ENCODE data around the gene KRTAP5-9.
A peak's percentile ranks its signal among the peaks of the same experiment; 100 is the strongest.
"Not testable (repeated sequence)": the region's sequence is repeated elsewhere in the genome, so short reads cannot be mapped to it uniquely, and the experiment has no call there.

Gene KRTAP5-9, protein sequence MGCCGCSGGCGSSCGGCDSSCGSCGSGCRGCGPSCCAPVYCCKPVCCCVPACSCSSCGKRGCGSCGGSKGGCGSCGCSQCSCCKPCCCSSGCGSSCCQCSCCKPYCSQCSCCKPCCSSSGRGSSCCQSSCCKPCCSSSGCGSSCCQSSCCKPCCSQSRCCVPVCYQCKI

DNA sequence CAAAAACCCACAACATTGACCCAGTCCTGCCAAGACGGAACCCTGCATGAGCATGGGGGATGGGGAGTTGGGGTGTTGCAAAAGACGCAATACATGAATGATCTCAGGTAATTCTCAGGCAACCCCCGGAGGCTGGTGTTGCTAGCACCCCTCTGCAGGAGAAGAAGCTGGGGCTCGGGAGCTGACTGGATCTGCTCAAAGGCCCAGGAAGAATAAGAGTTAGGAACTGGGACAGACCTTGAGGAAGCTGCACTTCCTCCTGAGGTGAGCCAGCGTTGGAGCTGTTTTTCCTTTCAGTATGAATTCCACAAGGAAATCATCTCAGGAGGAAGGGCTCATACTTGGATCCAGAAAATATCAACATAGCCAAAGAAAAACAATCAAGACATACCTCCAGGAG lies at the start of gene KRTAP5-9:
Gene KRTAP5-9, plus strand, starts transcription at position 301 of the 400 bp plus-strand sequence. CDS start 238 bp downstream, outside the sequence.
- DNase-seq, result no peak

DNA sequence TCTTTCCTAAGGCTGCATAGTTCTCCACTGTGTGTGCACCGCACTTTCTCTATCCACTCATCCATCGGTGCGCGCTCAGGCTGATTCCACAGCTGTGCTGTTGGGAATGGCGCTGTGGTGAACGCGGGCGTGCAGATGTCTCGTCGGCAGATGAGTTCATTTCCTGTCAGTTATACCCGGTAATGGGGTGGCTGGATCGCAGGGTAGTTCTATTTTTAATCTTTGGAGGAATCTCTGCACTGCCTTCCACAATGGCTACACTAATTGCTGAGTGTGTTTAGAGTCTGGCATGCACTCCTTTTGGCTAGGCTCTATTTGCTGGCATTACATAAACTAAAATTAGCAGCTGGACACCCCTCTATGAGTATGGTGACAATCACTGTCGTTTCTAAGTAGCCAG lies 49.1 kb upstream of the KRTAP5-9 start:
- DNase-seq, result peak in 1 of 2 experiments; percentile 12

DNA sequence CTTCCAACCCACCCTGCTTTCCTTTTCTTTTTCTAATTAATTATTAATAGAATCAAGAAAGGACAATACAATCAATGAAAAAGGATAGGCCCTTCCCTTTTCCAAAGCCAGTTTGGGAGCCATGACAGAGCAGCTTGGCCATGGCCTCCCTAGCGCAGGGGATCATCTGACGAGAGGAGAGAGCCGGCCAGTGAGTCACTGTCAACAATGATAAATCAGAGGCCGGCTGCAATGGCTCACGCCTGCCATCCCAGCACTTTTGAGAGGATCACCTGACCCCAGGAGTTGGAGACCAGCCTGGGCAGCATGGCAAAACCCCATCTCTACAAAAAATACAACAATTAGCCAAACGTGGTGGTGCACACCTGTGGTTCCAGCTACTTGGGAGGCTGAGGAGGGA lies 48.7 kb upstream of the KRTAP5-9 start:
- DNase-seq, result peak in 1 of 2 experiments; percentile 2

DNA sequence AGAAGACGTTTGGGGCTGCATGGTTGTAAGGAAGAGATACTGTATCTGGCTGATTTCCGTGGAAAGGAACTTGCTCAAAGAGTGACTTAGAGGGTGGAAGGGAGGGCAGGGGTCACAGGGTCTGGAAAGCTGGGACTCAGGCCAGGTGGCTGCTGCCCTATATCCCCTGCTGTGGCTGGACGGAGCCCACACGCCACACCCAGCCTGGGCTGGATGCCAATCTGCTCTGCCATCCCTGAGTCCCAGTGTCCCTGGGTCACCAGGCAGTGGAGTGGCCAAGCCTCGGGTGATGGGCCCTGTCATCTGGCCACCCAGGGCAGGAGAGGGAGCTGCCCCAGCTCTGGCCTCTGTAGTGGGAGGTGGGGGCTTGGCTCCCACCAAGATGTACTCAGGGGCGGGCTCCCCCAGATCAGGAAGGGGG lies 47.6 kb upstream of the KRTAP5-9 start:
- DNase-seq, result no peak

DNA sequence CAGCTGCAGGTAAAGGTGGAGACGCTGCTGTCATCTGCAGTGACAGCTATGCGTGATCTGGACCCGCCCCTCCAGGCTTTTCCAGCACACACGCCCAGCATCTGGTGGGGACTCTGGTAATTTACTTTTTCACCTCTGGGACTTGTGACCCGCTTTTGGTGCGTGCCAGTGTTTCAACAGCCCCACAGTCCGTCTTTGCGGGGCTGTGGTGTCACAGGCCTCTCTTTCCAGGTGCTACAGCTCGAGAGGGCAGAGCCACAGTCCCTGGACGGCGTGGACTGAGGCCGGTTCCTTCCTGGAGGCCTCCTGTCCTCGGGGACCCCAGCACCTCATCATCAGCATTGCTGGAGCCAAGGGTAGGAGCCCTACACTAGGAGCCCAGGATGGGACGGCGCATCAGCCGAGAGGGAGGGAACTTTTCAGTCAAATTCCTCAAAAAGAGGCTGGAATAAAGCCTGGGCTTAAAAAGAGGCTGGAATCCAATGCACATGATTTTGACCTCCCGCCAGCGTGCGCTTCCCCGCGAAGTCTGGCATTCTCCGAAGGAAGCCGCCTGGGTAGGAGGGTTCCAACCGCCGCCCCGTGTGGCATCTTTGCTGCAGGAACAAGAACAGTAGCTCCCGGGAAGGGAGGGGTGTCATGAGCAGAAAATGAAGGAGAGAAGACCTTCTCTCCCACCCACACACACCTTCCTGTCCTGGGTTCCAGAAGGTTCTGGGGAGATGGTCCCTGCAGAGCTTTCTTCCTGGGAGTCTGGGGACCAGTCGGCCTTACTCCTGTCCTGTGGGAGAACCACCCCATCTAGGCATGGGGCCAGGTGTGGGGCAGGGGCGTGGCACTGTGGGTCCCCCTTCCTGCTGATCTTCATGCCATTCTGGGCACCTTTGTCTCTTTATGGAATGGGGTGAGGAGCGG lies 46.9 kb upstream of the KRTAP5-9 start:
- DNase-seq, result no peak

DNA sequence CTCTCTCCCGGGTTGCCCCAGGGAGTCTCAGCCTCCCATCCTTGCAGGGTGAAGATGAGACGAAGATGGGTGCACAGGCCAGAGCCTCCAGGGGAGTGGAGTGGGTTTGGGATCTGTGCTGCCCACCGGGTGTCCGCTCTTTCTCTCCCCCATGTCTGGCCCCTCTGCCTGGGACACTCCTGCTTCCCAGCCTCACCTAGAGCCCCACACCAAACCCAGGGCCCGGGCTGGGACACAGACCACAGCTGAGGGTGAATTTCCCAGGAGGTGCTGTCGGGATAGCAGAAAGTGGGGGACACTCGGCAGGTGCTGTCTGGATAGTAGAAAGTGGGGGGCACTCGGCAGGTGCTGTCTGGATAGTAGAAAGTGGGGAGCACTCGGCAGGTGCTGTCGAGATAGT lies 46.2 kb upstream of the KRTAP5-9 start:
- no peak for DNase-seq

DNA sequence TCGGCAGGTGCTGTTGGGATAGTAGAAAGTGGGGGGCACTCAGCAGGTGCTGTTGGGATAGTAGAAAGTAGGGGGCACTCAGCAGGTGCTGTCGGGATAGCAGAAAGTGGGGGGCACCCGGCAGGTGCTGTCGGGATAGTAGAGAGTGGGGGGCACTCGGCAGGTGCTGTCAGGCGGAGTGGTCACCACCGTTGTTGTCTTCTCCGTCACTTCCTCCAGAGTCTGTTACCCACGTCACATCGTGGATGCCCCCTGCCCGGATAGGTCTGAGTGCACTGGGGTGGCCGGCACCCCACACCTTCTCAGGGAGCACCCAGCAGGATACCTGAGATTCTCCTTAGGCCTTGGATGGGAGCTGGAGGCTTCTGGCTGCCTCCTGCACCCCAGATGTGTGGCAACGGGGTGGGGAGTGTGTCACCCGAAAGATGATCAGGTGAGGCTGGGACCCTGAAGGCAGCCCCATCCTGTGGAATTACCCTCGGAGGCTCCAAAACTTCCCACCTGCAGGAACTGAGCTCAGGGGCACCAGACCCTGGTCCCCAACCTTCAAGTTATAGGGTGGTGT lies 45.3 kb upstream of the KRTAP5-9 start:
- no peak for DNase-seq

DNA sequence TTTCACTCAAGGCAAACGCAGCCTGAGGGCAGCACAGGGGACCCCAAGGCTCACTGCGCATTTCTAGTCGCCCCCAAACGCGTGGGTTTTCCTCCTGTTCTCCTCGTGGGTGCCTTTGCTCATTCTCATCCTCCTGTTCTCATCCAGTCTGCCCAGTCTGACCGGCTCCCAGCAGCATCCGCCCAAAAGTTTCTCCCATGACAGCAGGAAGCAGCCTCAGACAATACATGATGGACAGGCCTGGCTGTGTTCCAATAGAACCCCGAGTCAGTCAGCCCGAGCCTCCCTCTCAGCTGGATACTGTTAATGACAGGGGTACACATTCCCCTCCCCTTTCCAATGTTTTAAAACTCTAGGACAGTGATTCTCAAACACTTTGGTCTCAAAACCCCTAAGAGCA lies 43.7 kb upstream of the KRTAP5-9 start:
- DNase-seq, result no peak

DNA sequence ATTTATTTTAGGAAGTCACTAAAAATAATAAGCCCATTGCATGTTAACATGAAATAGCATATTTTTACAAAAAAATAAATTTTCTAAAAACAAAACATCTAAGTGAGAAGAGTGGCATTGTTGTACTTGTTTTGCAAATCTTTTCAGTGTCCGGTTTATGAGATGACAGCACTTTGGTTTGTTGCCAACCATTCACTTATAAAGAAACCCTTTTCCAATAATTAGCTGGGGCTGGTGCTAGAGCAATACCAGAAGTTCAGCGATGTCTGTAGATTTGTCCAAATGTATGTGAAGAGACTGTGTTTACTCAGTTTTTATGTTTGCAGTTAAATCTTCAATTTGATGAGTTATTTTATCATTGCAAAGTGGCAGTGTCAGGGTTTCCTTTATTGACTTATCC lies 43.2 kb upstream of the KRTAP5-9 start:
- no peak for DNase-seq

DNA sequence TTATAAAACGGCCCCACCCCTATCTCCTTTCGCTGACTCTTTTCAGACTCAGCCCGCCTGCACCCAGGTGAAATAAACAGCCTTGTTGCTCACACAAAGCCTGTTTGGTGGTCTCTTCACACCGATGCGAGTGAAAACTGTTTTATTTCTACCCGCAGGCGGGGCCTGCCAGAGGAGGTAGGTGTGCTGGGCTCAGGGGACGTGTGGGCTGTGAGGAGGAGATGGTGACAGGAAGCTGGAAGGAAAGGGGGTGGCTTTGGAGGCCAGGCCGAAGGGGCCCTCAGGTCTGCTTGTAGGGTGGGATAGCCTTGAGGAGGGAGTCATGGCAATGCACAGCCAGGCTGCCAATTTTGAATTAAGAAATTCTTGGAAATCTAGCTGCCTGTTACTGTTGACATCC lies 42.4 kb upstream of the KRTAP5-9 start:
- no peak for DNase-seq

DNA sequence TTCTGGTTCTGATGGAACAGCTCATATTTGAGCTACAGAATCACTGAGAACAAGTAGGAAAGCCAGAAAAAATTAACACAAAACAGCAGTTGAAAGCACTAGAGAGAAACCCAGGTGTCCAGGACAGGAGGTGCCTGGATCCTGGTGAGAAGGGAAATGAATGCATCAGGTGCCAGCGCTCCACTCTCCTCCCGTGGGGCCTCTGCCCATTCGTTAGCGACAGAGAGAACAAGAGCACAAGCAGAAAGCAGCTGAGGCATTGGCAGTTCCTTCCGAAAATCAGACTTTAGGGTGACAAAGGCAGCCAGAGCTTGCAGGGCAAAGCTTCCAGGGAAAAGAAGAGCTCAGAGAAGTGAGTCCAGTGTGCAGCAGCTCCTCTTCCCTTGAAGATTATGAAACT lies 41.1 kb upstream of the KRTAP5-9 start:
- DNase-seq, result no peak

DNA sequence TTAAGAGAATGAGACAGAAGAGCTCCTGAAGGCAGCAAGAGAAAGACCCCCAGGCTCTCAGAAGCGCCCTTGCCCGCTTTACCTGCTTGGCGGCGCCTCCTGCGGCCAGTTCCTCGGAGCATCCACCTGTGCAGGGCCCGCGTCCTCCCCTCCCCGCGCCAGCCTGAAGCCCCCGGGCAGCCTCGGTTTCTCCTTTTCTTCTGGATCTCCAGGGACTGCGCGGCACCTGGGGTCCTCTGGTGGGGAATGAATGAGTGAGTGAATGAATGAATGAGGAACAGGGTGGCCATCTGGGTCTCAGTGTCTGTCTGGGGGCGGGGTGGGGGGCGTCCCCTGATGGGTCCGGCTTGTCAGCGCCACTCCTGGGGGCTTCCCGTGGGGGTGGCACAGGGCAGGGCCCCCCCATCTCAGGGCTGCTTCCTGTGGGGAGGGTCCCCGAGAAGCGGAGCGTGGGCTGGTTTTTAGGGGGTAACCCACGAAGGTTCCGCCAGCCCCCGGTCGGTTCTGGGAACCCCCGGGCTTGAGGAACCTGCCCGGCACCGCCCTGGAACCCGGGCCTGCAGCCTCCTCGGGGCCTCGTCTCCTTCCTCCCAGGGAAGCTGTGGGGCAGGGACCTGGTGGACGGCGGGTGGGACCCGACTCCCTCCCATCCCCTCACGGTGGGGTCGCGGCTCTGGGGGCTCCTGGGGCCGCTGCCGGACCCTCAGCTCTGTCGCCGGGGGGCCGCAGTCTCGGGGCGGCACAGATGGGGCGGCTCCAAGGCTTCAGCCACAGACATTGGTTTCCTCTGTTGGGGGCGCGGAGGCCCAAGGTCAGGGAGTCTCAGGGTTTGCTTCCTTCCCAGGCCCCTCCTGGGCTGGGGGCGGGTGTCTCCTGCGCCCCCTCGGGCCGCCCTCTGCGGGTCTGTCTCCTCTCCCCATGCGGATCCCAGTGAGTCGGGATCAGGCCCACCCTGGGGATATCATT lies 29.4 kb upstream of the KRTAP5-9 start:
- no peak for DNase-seq

DNA sequence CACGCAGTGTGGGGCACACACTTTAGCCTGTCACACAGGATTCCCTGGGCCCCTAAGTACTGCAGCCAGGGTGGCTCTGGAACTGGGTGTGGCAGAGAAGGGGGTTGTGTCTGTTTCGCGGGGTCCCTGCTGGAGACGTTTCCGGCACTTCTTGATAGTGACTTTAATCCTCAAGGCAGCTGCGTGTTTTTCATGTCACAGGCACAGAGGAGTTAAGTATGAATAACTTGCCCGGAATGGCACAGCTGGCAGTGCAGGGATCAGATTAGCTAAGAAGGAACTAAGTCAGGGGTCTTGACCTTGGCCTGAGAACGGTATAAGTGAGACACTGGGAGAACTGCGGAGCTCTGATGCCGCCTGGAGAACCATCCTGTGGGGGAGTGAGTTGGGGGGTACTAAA lies 28.7 kb upstream of the KRTAP5-9 start:
- no peak for DNase-seq

DNA sequence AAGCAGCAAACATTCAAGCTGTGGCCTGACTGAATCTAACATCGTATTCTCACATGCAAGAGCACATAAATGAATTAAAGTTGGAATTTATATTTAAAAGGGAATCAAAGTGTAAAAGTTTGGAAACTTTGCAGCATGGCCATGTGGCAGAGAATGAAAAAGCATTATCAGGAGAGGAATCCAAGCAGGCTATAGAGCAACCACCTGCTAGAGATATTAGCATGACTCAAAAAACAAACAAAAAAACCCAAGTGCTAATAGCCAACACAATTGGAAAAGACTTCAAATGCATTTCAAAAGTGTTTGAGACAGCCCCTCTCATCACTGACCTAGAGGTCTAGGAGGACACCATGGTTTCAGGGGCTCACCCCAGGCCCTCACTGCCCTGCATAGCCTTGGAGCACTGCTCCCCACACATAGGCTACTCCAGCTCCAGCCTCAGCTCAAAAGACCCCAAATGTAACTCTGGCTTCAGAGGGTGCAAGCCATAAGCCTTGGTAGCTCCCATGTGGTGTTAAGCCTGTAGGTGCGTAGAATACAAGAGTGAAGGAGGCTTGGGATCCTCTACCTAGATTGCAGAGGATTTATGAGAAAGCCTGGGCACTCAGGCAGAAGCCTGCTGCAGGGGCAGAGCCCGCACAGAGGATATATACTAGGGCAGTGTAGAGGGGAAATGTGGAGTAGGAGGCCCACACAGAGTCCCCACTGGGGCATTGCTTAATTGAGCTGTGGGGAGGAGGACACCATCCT lies 22.9 kb upstream of the KRTAP5-9 start:
- no peak for DNase-seq

DNA sequence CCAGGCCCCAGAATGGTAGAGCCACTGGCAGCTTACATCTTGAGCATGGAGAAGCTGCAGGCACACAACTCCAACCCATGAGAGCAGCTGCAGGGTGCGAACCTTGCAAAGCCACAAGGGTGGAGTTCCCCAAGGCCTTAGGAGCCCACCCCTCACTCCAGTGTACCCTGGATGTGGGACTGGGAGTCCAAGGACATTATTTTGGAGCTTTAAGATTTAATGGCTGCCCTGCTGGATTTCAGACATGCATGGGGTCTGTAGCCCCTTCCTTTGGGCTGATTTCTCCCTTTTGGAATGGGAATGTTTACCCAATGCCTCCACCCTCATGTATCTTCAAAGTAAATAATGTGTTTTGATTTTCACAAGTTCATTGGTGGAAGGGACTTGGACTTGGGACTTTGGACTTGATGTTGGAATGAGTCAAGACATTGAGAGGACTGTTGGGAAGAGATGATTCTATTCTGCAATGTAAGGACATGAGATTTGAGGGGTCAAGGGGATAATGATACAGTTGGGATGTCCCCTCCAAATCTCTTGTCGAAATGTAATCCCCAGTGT lies 22.2 kb upstream of the KRTAP5-9 start:
- DNase-seq, result no peak

DNA sequence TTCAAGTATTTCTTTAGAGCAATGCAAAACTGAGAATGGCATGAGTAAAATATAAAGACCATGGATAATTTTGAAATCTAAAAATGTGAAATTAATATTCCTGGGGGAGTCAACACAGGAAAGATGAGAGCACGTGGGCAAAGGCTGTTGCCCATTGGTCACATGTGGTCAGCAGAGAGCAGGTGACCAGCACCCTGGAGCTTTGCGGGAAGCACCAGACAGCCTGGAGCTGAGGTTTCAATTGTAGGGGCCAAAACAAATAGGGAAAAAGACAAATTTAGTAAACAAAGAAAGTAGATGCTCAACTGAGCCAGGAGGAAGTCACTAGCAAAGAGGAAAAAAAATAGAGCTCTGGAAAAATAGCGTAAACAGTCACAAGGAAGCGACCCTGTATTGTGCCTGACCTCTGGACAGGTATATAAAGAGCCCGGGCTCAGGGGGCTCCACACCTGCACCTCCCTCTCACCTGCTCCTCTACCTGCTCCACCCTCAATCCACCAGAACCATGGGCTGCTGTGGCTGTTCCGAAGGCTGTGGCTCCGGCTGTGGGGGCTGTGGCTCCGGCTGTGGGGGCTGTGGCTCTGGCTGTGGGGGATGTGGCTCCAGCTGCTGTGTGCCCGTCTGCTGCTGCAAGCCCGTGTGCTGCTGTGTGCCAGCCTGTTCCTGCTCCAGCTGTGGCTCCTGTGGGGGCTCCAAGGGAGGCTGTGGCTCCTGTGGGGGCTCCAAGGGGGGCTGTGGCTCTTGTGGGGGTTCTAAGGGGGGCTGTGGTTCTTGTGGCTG lies 21.2 kb upstream of the KRTAP5-9 start, which contains the start of gene KRTAP5-7:
Gene KRTAP5-7, plus strand, starts transcription at position 472 of the 780 bp plus-strand sequence. Its CDS starts 34 bp downstream, at position 506.
- DNase-seq, result not testable (repeated sequence)

DNA sequence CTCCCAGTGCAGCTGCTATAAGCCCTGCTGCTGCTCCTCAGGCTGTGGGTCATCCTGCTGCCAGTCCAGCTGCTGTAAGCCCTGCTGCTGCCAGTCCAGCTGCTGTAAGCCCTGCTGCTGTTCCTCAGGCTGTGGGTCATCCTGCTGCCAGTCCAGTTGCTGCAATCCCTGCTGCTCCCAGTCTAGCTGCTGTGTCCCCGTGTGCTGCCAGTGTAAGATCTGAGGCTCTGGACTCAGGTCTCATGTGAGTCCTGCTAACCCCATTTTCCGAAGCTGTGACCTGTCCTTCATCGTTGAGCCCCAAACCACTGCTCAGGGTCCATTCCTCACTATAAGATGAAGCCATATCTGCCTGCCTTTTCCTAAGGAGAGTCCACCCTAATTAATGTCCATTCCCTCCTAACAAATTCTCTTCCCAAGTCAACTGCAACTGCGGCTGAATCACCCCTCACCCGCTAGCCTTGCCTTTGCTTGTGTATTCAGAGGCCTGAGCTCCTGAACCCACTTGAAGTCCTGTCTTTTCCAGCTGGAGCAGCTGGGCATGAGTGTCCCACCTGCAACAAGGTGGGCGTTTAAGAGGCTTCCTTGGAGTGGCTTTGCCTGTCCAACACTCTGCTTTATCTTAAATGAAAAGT lies 20.5 kb upstream of the KRTAP5-9 start:
- no peak for DNase-seq

DNA sequence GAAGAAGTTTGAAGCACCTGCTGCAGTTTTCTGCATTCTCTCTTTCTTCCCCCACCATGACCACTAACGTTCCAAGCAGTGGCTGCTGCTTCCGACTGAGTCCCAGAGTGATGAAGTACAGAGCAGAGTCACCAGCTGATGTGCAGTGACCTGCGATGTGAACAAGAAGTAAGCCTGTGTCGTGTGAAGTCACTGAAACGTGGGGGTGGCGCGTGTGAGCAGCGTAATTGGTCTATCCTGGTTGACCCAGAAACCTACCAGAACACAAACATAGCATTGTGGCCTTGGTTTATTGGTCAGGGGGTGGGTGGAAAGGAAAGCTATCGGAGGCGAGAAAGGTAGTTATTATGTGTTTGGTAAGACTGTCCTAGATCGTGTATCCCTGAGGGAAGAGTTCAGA lies 17.6 kb upstream of the KRTAP5-9 start:
- no peak for DNase-seq

DNA sequence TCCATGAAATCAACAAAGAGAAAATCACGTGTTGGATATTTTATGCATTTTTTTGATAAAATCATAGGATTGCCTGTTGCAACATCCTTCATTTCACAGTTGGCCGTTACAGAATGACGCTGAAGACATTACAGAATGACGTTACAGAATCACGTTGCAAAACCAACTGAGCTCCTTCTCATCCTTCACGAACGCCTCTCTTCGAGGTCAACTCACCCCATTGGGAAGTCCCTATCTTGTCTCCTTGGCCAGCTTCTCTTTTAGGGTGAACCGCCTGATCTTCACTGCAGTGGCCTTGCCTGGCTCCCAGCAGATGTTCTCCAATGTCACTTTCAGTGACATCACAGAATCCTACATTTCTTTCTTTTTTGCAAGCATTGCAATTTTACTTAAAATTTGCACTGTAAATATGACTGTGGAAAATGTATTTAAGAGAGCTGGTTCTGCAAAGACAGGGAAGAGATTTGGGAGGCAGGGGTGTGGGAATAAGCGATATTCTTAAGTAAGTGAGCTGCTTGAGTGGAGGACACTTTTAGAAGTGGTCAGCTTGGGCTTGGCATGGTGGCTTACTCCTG lies 16.1 kb upstream of the KRTAP5-9 start:
- DNase-seq, result no peak

All from activated T-cell treated with anti-CD3 and anti-CD28 coated beads, Interleukin-2, amount 50 U/mL, for 48 hours (primary cell).